GM19351 (cell line): ENCODE data around the gene MATN1.

Experiments used
- ATAC-seq: cut with Tn5 transposase; IDR thresholded peaks from one replicate; pipeline ENCODE4 v1.9.1; 2021; ENCODE audit warnings: mild to moderate bottlenecking, moderate library complexity; ENCODE audit not compliant: unreplicated experiment

The MATN1 gene

DNA sequence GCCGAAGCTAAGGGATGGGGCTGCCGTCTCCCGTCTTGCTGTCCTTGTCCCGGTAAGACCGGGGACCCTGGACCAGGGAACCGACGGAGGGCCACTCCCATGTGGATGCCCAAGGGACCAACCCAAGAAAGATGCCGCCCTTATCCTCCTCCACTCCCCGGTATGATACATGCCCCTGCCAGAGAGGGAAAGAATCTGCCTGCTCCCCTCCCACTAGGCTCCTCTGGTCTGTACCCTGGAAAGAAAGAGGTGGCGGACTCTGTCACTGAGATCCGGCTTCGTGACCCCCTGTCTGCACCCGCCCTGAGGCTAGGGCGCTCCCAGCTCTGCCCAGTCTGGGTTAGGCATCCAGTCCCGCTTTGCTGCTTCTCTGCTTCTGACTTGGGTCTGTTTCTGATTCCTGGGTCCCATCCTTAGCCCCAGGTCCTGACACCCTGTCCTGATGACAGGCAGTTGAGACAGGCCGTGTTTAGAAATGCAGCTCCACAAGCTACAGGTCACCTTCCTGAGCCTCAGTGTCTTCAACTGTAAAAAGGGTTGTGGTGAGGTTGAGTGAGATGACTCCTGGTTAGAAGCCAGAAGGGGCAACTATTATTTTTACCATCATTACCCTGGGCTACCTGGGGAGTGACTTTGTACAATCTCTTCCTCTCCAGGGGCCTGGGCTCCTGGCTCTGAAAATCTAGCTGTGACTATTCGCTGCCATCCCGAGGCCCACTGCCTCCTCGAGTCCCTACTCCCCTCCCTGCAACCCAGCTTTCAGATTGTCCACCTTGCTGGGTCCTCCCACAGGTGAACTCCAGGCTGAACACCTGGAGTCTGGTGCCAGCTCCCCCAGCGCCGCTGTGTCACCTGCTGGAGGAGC lies 3.7 kb downstream of the MATN1 start:
- ATAC-seq: no peak

DNA sequence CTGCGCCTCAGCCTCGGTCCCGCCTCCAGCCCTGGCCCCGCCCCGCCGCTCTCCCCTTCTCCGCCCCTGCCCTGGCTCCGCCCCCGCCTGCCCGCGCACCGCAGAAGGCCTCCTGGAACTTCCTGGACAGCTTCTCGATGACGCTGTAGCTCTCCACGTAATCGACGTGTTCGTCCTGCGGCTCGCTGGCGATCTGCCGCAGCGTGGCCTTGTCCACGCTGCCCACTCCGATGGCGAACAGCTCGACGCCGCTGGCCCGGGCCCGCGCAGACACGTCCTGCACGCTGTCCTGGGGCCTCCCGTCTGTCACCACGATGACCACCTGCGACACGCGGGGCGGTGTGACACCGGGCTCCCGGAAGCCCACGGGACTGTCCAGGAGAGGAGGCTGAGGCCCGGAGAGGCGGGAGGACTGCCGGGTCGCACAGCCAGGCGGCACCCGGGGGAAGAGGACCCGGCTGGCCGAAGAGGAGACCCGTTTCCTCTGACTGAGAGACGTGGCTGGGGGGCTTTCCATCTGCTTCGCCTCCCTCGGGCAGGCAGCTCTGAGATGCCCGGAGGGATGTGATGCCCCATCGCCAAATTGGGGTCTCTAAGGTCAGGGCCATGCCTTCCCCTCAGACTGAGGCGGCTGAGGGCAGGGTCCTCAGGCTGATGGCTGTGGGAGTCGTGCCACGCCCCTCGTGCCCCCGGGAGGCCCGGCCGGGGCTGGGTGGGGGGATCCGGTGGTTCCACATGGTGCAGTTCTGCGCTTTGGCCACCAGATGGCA lies 4.6 kb downstream of the MATN1 start:
- peak; percentile 50 for ATAC-seq

DNA sequence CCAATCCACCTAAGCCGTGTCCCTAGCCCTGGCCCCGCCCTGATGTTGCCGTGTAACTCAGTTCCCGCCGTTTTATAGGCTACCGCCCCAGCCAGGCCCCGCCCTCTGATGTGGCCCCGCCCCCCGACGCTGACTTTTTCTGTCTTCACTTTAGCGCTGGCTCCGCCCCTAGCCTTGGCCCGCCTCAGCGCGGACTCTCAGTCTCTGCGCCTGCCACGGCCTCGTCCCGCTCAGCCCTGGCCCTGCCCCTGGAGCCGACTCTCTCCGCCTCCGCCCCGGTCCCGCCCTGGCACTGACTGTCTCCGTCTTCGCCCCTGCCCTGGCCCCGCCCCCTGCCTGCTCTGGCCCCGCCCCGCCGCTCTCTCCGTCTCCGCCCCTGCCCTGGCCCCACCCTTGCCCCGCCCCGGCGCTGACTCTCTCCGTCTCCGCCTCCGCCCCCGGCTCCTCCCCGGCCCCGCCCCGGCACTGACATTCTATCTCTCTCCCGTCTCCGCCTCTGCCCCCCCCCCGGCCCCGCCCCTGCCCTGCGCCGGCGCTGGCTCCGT lies 5.2 kb downstream of the MATN1 start:
- peak; percentile 85 for ATAC-seq

DNA sequence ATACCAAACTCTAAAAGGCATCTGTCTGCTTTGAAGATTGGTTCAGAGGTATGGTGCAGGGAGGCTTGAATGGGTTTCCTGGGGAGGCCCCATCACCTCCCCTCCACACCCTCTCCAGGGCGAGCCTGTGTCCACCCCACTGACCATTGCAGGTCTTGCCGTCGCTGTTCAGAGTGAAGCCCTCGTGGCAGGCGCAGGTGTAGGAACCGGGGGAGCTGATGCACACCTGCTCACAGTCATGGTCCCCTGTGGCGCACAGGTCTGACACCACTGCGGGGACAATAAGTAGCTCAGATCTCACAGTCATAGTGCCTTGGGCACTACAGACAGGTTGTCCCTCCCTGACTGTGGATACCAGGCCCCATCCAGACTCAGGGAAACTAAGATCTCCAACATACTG lies 6.7 kb downstream of the MATN1 start:
- ATAC-seq: no peak

DNA sequence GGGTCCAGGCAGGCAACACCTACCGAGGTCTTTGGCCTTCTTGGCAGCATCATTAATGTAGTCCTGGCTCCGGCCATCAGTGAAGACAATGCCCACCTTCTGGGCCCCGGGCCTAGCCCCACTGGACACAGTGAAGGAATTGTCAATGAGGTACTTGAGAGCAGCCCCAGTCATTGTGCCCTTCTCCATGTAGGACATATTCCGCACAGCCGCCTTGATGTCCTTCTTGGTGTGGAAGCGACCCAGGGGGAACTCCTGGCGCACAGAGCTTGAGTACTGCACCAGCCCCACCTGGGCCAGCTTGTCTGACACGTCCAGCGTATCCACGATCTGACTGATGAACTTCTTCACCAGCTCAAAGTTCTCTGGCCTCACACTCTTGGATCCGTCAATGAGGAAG lies 7.5 kb downstream of the MATN1 start:
- no peak for ATAC-seq

DNA sequence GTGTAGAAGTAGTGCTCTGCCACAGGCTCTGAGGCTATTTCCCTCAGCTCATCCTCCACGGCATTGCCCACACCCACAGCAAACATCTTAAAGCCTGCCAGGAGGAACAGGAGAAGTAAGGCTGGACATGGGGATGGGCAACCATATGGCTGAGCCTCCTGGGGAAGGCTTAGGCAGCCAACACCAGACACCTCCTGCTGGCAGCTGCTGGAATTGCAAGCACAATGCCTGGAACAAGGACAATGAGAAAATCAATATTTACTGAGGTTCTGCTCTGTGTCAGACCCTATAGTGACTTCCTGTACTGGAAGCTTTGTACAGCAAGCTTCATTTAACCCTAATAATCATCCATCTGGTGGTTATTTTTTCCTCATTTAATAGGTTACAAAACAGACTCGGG lies 8.2 kb downstream of the MATN1 start:
- ATAC-seq: no peak

DNA sequence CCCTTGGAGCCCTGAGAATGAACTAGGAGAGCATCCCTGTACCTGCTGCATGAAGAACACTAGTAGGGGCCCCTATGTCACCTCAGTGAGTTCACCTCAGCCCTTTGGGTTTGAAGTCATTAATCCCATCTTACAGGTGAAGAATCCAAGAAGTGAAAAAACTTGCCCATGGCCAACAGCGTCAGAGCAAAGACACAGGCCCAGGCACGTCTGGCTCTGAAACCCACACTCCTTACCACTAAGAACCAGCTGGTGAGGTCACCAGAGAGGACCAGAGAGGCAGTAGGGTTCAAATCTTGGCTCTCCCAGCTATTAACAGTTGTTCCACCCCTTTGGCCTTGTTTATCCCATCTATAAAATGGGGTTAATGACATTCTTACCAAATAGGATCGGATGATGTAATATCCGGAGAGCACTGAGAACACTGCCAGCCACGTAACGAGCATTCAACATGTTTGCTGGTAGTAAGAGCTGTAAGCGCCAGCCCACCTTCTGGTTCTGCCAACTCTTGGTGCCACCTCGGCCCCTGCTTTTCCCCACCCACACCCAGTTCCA lies 8.8 kb downstream of the MATN1 start:
- ATAC-seq: no peak

DNA sequence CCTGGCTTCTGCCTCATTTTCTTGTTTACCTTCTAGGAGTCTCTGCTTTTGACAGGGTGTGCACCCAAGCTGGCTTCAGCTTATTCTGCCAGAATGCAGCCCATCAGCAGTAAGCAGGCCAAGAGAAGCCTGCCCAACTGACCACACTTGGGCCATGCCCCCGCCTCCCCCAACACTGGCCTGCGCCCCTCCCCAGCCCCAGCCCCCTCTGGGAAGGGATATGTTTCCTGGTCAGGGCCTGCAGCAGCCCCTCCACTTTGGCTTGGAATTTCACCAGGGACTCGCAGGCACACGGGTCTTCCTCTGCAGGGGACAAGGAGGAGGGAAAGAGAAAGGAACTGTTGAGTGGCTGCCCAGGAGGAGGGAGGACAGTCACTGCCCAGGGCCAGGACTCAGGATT lies 9.4 kb downstream of the MATN1 start:
- ATAC-seq: no peak

DNA sequence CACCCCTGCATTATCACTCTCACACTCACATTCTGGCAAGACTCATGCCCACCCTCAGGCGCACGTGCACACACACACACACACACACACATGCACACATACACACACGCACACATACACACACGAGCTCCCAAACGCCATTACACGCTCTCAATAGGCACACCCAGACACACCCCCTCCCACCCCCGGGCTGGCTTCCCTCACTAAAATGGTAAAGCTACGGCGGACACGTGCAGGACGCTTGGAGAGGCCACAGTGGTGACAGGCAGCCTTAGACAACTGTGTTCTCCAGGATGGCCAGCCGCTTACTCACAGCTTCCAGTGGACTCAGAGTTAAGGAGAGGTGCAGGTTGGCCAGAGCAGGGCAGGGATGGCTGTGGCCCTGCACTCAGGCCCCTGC lies 10.1 kb downstream of the MATN1 start:
- ATAC-seq: no peak

DNA sequence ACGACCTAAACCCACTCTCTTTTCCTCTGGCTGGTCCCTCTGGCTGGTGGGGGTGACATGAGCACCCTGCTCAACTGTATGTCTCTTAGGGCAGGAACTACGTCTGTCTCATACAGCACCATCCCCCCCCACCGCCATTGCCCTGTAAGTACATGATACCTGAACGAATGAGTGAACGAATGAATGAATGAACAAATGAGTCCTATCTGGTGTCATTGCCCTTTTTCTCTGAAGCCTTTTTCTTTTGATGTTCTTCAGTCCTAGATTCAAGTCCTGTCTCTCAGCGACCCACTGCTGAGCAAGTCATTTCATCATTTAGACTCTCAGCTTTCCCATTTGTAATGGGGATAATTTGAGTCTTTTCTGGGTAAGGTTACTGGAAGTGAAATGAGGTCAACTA lies 10.8 kb downstream of the MATN1 start:
- no peak for ATAC-seq

DNA sequence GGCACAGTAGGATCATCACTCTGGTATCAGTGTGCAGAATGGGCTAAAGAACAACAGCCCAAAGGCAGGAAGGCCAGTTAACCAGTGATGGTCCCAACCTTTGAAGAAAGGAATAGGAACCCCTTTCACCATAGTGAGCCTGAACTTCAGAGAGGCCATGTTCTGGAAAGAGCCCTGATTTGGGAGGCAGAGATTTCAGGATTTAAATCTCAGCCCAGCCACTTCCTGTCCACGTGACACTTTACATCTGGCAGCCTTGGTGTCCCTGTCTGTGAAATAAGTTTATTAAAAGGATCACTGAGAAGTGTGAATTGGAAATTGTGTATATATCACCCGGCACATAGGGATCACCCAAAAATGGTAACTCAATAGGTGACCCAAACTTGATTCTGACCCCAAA lies 13.0 kb downstream of the MATN1 start:
- no peak for ATAC-seq

DNA sequence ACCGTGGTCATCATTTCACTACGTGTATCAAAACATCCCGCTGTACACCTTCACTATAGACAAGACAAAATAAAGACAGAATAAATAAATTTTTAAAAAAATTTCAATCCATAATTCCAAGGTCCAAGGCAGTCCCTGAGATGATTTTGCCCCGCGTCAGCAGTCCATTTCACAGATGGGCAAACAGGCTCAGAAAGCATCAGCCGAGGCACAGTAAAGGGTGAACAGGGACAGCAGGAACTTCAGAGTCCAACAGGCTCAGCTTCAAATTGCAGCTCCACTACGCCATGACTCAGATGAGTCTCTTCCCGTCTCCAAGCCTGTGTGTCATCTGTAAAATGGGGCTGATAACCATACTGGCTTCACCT lies 15.0 kb downstream of the MATN1 start:
- no peak for ATAC-seq

DNA sequence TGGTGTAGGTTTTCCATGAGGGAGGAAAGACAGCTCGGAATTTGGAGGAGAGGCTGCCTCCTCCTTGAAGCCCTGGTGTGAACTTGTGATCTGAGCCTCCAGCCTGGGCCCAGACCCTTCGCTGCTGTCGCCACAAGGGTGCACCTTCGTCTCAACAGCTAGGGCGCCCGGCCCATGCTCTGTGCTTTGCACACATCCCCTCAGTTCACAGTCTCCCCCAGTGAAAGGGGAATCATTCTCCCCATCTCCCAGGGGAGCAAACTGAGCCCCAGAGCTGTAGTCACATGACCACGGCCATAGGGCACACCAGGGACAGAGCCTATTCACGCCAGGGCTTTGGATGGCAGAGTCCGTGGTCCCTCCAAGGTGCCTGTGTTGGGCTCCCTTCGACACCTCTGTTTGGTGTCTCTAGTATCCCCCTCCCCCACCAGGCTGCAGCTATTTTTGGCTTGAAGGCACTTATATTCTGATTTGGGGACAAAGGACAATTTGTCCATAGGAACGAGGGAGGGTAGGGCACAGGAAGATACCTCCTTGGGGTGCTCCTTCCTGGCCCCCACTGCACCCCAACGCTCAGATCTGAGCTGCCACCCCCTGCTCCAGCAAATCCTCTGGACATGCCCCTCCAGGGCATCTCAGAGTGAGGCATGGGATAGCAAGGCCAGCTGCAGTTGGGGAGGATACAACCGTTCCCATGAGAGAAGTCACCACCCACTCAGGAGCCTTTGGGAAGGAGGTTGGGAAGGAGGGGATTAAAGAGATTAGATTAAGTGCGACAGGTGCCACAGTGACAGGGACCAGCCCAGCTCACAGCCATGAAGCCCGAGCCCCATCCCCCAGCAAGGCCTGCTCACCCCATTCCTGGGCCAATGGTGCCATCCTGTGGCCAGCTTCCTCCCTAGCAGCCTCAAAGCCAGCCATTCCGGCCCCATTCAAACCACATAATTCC lies 15.7 kb downstream of the MATN1 start:
- no peak for ATAC-seq

DNA sequence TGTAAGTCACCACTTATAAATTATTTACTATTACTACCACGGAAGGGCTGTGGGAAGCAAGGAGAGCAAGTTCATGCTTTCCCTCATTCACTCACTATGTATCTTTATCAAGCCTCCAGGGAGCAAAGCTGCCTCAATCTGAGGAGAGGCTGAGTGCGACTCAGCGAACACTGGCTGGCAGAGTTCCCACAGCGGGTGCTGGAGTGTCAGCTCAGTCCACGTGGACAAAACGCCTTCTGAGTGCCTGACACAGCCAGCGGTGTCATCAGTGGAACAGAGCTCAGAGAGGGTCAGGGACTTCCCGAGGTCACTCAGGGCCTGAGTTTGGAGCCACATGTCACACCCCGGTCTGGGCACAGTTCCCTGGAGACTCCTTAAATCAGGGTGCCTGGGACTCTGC lies 16.9 kb downstream of the MATN1 start:
- ATAC-seq: no peak

DNA sequence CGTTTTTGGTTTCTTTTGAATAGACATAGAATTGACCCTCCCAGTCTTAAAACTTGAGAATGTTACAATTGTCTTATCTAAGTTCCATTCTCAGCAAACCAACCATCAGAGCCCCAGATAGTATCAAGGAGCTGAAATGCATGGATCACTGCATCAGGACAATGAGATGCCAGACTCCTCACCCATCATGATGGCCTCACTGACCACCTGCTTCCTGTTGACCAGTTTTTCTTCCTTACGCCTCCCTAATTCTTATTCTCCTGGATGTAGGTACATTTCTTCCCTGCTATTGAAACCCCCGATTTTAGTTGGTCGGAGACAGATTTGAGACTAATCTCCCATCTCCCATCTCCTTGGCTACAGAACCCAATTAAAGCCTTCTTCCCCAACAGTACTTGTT lies 17.7 kb downstream of the MATN1 start:
- ATAC-seq: no peak

DNA sequence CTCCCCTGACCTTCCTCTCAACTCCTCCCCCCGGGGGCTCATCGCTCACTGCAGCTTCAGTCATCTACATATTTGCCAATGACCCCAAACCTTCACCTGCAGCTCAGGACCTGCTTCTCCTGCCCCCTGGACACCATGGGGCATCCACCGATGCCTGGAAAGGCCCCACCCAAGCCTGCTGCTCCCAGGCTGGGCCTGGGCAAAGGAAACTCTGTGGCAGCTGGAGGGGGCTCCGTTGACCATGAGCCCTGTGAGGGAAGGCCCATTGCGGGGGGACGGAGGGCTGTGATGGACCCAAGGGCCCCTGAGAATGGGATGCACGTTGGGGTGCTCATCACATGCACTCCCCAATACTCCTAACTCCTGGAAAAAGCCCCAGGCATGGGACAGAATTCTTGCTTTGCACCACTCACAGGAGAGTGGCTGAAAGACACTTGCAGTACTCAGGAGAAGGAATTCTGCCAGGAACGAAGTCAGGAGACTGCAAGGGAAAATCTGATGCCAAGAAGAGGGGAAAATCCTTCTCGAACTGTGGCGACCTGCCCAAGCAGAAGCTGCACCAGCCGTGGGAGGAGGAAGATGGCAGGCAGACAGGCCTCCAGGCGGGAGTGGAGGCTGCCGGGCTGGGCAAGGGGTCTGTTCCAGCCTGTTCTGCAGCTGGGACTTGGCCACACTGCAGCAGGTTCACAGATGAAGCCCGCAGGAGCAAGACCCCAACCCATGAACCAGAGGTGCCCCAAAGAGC lies 18.4 kb downstream of the MATN1 start:
- ATAC-seq: no peak

DNA sequence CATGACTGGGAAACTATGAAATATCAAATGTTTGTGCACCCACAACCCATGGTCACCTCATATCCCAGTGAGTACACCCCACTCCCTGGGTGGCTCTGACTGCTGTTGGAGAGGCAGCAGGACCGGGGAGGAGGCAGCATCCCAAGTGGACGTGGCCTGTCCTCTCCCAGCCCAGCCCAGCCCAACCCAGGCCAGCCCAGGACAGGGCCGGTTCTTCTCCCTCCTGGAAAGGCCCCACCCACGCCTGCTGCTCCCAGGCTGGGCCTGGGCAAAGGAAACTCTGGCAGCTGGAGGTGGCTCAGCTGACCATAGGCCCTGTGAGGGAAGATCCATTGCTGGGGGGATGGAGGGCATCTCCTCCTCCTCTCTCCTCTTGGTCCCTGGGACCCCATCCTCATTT lies 19.1 kb downstream of the MATN1 start:
- no peak for ATAC-seq

DNA sequence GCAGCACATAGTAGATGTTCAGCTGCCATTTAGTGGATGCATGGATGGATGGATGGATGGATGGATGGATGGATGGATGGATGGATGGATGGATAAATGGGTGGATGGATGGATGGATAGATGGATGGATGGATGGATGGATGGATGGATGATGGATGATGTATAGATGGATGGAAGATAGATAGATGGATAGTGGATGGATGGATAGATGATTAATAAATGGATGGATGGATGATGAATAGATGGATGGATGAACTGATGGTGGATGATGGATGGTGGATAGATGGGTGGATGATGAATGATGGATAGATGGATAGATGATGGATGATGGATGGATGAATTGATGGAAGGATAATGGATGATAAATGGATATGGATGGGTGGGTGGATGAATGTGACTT lies 20.6 kb downstream of the MATN1 start:
- no peak for ATAC-seq

DNA sequence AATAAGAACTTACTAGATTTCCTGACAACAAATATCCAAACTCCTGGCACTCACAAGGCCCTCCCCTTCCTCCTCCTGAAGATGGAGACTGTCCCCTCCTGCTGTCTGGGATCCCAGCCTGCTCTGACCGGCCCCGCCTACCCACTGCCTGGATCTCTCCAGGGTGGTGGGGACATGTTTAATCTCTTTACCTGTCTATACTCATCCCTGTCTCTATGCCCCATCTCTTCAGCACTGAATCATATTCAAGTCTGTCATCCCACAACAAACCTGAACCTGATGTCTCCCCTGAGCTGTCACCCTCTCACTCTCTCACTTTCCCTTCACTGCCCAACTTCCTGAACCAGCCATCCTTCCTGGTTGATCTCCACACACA lies 22.1 kb downstream of the MATN1 start:
- ATAC-seq: no peak
